Activated CD8-positive, alpha-beta T cell treated with anti-CD3 and anti-CD28 coated beads for 36 hours (primary cell): ENCODE measurements around the gene UBE3B. TPM values are rescaled to one million over a fixed set of nuclear protein-coding genes. Genes with fewer than 3 reads are reported as not detected.

Experiments
- ATAC-seq: fragments of 200-7000 bp; cut with Tn5 transposase; one replicate; pipeline ENCODE4 v1.10.0; 2021; ENCODE audit warnings: mild to moderate bottlenecking, moderate library complexity
- CTCF ChIA-PET: fragments of 350-600 bp; sonication (Branson Sonifier 250); formaldehyde crosslinking; loops from one replicate; lab custom pipeline; 2021; ENCODE audit warnings: antibody characterized with exemption; lab: Charles Lee
- POLR2A ChIA-PET: fragments of 350-600 bp; sonication (Branson Sonifier 250); formaldehyde crosslinking; loops from one replicate; lab custom pipeline; 2021; ENCODE audit warnings: antibody characterized with exemption; lab: Charles Lee
- DNase-seq: peaks from one replicate; pipeline ENCODE4 v3.0.0-alpha.2; 2020
- H3K27ac Mint-ChIP-seq: one replicate; pipeline ENCODE4 v1.8.0; 2021; ENCODE audit warnings: mild to moderate bottlenecking, mixed read lengths
- H3K27me3 Mint-ChIP-seq: one replicate; pipeline ENCODE4 v1.8.0; 2021; ENCODE audit warnings: mixed read lengths
- H3K36me3 Mint-ChIP-seq: one replicate; pipeline ENCODE4 v1.8.0; 2021; ENCODE audit warnings: low read depth, mixed read lengths
- H3K4me1 Mint-ChIP-seq: one replicate; pipeline ENCODE4 v1.8.0; 2021; ENCODE audit warnings: low read depth, mixed read lengths
- H3K4me3 Mint-ChIP-seq: one replicate; pipeline ENCODE4 v1.8.0; 2021; ENCODE audit warnings: mild to moderate bottlenecking, moderate library complexity, mixed read lengths
- H3K9me3 Mint-ChIP-seq: one replicate; pipeline ENCODE4 v1.8.0; 2021; ENCODE audit warnings: mixed read lengths
- intact Hi-C: fragments of 100-400 bp; cut with micrococcal nuclease; formaldehyde crosslinking; loops from one replicate; pipeline ENCODE4 v1.10.0; 2022
- total RNA-seq, 2 experiments: library from RNA; stranded (reverse); gene quantifications; one replicate each; pipeline ENCODE4 v1.2.3, GENCODE V29; 2021
- TF ChIP-seq, protein P1 (sequence below): fragments of 200-600 bp; IDR thresholded peaks from one replicate; pipeline ENCODE4 v1.8.0; 2022; ENCODE audit warnings: antibody characterized with exemption, mild to moderate bottlenecking

Gene UBE3B
- total RNA-seq, 2 experiments from 2014 or later, result 22.5 to 24.9 TPM

DNA sequence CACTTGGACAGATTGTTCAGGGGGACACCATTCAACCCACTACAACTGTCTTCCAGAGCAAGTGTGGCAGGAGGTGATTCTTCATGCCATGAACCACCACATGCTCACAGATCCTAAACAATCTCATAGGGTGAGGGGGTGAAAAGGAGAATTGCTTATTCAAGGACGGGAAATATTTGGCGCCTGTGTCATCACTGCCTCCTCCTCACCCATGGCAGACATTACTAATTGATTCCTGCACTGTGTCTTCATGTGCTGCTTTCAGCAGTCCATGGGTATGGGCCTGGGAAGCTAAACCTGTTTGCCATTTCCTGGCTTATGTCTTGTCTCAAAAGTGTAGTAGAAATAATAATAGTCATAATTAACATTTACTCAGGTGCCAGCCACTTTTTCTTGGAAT is 64.6 kb downstream of the UBE3B start:
- Mint-ChIP-seq H3K27ac (no peak overlapping the region), H3K4me3 (no peak overlapping the region), H3K27me3 (no peaks in the 10 kb centered on the region), H3K36me3 (no peaks in the 10 kb centered on the region), H3K9me3 (no peaks in the 10 kb centered on the region), H3K4me1 (peaks cover 5% of the 10 kb centered on the region)
- intact Hi-C loops, result no loop called here
- DNase-seq (no peak), ATAC-seq (no peak)
- CTCF ChIA-PET, result no interaction called here
- POLR2A ChIA-PET, result no interaction called here
- TF ChIP-seq, protein P1, sequence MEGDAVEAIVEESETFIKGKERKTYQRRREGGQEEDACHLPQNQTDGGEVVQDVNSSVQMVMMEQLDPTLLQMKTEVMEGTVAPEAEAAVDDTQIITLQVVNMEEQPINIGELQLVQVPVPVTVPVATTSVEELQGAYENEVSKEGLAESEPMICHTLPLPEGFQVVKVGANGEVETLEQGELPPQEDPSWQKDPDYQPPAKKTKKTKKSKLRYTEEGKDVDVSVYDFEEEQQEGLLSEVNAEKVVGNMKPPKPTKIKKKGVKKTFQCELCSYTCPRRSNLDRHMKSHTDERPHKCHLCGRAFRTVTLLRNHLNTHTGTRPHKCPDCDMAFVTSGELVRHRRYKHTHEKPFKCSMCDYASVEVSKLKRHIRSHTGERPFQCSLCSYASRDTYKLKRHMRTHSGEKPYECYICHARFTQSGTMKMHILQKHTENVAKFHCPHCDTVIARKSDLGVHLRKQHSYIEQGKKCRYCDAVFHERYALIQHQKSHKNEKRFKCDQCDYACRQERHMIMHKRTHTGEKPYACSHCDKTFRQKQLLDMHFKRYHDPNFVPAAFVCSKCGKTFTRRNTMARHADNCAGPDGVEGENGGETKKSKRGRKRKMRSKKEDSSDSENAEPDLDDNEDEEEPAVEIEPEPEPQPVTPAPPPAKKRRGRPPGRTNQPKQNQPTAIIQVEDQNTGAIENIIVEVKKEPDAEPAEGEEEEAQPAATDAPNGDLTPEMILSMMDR, result no peak

DNA sequence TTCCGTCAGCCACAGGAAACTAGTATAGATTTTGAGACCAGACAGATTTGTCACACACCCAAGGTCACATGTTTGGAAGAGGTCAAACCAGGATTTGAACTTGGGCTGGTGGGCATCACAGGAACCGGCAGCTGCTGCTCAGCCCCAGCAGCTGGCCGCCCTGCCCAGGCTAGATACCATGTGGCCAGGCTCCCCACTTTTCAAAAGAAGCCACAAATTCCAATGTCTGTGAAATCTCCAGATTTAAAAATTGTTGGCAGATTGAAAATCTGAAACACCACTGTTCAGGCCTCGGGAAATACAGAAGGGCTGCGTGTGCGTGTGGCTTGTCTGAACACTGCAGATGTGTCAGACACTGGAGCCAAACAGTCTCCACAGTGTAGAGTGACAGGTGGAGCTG is 65.4 kb downstream of the UBE3B start:
- DNase-seq (no peak), ATAC-seq (no peak)
- CTCF ChIA-PET, result no interaction called here
- Mint-ChIP-seq H3K27ac (no peak overlapping the region), H3K36me3 (no peaks in the 10 kb centered on the region), H3K9me3 (no peaks in the 10 kb centered on the region), H3K4me1 (peaks cover 5% of the 10 kb centered on the region), H3K27me3 (peaks cover 7% of the 10 kb centered on the region), H3K4me3 (no peak overlapping the region)
- POLR2A ChIA-PET, result no interaction called here
- intact Hi-C loops, result no loop called here
- TF ChIP-seq, protein P1, result no peak

DNA sequence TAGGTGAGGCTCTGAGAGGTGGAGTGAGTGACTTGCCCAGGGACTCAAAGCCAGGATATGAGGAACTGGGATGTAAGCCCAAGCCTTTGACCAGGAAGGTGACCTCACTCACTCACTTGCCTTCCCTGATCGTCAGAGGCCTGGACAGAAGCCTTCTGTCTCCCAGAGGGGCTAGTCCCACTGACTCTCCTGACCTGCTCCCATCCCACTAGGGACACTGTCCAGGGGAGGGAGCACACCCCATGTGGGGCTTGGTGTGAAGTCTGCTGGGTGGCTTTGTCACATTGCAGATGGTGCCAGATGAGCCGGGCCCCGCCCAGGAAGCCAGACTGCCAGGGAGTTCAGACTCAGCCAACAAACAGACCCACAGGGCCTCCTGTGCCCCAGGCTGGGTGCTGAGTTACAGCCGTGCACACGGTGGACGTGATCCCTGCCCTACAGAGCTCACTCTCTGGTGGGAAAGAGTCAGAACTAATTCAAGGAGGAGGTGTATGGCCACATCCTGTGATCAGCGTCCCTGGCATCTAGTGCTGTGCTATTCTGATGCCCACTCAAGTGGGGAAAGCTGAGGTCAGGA is 67.6 kb downstream of the UBE3B start:
- peaks cover 5% of the 10 kb centered on the region for H3K4me1 Mint-ChIP-seq
- TF ChIP-seq, protein P1, result no peak
- DNase-seq (no peak), ATAC-seq (peak; percentile 39)
- CTCF ChIA-PET, result no interaction called here
- H3K36me3 Mint-ChIP-seq, result no peaks in the 10 kb centered on the region
- H3K27me3 Mint-ChIP-seq, result peaks cover 7% of the 10 kb centered on the region
- no peak overlapping the region for H3K27ac Mint-ChIP-seq
- H3K4me3 Mint-ChIP-seq, result no peak overlapping the region
- intact Hi-C loops, result no loop called here
- POLR2A ChIA-PET, result no interaction called here
- H3K9me3 Mint-ChIP-seq, result no peaks in the 10 kb centered on the region

DNA sequence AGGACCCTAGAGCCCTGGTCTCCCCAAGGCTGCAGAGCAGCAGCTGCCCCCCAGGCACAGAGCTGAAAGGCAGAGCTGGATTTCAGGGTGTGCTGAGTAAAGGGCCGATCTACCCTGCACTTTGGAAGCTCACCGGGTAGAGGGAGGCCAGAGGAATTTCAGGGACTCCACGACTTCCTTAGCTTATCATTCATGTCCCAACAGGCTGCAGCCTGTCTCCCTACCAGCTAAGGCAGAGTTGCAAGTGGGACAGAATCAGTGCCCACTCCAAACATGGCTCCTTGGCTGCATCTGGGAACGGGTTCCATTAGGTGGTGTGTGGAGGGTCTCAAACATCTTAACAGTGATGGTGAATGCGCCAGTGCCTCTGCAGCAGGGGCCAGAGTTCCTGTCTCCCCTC is 68.4 kb downstream of the UBE3B start:
- intact Hi-C loops, result no loop called here
- Mint-ChIP-seq H3K4me3 (no peak overlapping the region), H3K36me3 (no peaks in the 10 kb centered on the region), H3K27me3 (peaks cover 7% of the 10 kb centered on the region), H3K9me3 (no peaks in the 10 kb centered on the region), H3K27ac (no peak overlapping the region), H3K4me1 (peaks cover 5% of the 10 kb centered on the region)
- no peak for DNase-seq
- TF ChIP-seq, protein P1, result no peak
- no peak for ATAC-seq
- ChIA-PET CTCF (interaction anchor here (1.0 kb wide), 1 partner anchor 74 kb away, joined by 3 read pairs; no protein-coding TSS in a partner anchor), POLR2A (no interaction called here)

DNA sequence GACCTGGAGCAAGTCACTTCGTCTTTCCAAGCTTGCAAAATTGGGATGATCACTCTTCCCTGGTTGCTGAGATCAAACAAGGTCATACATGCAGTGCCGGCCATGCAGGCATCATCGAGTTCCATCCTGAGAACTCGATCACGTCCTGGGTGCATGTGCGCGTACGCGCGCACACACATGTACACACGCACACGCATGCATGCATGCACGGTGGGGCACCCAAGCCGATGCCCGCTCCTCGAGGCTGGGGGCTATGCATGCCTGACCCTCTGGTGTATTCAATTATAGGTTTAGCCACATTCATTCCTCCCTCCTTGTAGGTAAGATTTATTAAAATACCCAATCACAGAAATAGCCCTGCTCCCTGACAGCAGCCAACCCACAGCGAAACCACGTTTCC is 69.9 kb downstream of the UBE3B start:
- Mint-ChIP-seq H3K4me1 (peaks cover 5% of the 10 kb centered on the region), H3K9me3 (no peaks in the 10 kb centered on the region), H3K36me3 (no peaks in the 10 kb centered on the region), H3K27ac (no peak overlapping the region), H3K27me3 (peaks cover 7% of the 10 kb centered on the region), H3K4me3 (no peak overlapping the region)
- ATAC-seq, result no peak
- TF ChIP-seq, protein P1, result no peak
- DNase-seq, result no peak
- intact Hi-C loops, result no loop called here
- ChIA-PET POLR2A (no interaction called here), CTCF (no interaction called here)
